ENCODE results near the gene UNC13B. TPM values are rescaled to one million over a fixed set of nuclear protein-coding genes. Genes with fewer than 3 reads are reported as not detected.
"Not testable (repeated sequence)": the region's sequence is repeated elsewhere in the genome, so short reads cannot be mapped to it uniquely, and the experiment has no call there.

Gene UNC13B
- total and polyA plus RNA-seq, 2 experiments from 2014 or later = 8.7 to 52.1 TPM

DNA sequence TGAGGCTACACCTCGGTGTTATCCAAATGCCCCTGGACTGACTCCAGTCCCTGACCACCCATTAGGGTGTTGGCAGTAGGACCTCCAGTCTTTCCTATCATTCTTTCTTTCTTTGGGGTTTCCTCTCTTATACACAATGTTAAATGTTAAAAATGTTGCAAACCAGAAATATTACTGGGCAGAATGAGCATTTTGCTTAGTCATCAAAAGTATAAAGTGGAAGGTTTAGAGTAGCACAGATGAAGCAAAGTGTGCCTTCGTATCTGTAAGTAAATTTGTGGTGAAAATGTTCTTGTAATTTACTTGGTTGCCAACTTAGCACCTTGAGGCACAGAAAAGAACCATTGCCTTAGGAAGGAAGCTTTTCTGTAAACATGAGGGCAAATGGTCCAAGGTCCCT is 21.7 kb upstream of the UNC13B start (continued):
- TF ChIP-seq NANOG (IDR thresholded peaks at IDR 0.05; ENCODE audit: borderline replicate concordance) = no peak
- no peak for TF ChIP-seq ZNF331 (CRISPR knock-in tag; IDR thresholded peaks at IDR 0.05; ENCODE audit: low read depth)
- TF ChIP-seq JUNB (IDR thresholded peaks at IDR 0.05; ENCODE audit: unreplicated experiment) = no peak
- TF ChIP-seq, protein P1, sequence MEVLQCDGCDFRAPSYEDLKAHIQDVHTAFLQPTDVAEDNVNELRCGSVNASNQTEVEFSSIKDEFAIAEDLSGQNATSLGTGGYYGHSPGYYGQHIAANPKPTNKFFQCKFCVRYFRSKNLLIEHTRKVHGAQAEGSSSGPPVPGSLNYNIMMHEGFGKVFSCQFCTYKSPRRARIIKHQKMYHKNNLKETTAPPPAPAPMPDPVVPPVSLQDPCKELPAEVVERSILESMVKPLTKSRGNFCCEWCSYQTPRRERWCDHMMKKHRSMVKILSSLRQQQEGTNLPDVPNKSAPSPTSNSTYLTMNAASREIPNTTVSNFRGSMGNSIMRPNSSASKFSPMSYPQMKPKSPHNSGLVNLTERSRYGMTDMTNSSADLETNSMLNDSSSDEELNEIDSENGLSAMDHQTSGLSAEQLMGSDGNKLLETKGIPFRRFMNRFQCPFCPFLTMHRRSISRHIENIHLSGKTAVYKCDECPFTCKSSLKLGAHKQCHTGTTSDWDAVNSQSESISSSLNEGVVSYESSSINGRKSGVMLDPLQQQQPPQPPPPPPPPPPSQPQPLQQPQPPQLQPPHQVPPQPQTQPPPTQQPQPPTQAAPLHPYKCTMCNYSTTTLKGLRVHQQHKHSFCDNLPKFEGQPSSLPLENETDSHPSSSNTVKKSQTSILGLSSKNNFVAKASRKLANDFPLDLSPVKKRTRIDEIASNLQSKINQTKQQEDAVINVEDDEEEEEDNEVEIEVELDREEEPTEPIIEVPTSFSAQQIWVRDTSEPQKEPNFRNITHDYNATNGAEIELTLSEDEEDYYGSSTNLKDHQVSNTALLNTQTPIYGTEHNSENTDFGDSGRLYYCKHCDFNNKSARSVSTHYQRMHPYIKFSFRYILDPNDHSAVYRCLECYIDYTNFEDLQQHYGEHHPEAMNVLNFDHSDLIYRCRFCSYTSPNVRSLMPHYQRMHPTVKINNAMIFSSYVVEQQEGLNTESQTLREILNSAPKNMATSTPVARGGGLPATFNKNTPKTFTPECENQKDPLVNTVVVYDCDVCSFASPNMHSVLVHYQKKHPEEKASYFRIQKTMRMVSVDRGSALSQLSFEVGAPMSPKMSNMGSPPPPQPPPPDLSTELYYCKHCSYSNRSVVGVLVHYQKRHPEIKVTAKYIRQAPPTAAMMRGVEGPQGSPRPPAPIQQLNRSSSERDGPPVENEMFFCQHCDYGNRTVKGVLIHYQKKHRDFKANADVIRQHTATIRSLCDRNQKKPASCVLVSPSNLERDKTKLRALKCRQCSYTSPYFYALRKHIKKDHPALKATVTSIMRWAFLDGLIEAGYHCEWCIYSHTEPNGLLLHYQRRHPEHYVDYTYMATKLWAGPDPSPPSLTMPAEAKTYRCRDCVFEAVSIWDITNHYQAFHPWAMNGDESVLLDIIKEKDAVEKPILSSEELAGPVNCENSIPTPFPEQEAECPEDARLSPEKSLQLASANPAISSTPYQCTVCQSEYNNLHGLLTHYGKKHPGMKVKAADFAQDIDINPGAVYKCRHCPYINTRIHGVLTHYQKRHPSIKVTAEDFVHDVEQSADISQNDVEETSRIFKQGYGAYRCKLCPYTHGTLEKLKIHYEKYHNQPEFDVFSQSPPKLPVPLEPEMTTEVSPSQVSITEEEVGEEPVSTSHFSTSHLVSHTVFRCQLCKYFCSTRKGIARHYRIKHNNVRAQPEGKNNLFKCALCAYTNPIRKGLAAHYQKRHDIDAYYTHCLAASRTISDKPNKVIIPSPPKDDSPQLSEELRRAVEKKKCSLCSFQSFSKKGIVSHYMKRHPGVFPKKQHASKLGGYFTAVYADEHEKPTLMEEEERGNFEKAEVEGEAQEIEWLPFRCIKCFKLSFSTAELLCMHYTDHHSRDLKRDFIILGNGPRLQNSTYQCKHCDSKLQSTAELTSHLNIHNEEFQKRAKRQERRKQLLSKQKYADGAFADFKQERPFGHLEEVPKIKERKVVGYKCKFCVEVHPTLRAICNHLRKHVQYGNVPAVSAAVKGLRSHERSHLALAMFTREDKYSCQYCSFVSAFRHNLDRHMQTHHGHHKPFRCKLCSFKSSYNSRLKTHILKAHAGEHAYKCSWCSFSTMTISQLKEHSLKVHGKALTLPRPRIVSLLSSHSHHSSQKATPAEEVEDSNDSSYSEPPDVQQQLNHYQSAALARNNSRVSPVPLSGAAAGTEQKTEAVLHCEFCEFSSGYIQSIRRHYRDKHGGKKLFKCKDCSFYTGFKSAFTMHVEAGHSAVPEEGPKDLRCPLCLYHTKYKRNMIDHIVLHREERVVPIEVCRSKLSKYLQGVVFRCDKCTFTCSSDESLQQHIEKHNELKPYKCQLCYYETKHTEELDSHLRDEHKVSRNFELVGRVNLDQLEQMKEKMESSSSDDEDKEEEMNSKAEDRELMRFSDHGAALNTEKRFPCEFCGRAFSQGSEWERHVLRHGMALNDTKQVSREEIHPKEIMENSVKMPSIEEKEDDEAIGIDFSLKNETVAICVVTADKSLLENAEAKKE (CRISPR knock-in tag; IDR thresholded peaks at IDR 0.05) = no peak
- TF ChIP-seq EZH2 (IDR thresholded peaks at IDR 0.05; ENCODE audit: low read depth, unreplicated experiment) = no peak
- no peak for TF ChIP-seq EZH2phosphoT487 (IDR thresholded peaks at IDR 0.05; ENCODE audit: unreplicated experiment)

DNA sequence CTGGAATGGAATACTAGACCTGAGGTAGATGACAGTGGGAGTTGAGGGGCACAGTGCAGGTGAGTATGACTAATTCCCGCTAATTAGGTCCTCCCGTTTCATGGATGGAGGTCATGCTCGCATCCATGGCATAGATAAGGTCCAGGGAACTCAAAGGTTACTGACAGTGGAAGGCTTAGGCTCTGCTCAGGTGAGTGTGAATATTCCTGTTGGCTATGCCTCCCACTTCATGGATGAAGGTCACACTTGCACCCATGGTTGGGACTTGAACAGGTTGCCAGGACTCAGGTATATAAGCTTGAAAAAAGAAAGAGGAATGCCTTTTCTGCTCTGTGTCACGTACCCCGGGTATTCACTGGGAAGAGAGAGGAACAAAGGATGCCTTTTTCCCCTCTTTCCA is 19.8 kb upstream of the UNC13B start:
- peaks cover 62% of the 10 kb centered on the region for H3K9me3 Mint-ChIP-seq
- no peak overlapping the region for H3K4me3 Mint-ChIP-seq
- H3K36me3 Mint-ChIP-seq (ENCODE audit: low read depth) = peaks cover 23% of the 10 kb centered on the region
- H3K27ac Mint-ChIP-seq = no peak overlapping the region
- Histone ChIP-seq H3K4me2 (no peak overlapping the region), H2AFZ (no peak overlapping the region), H4K20me1 (replicated peaks; ENCODE audit: insufficient read depth) (no peaks in the 10 kb centered on the region), H3K4me1 (ENCODE audit: insufficient read depth) (no peaks in the 10 kb centered on the region), H3F3A (replicated peaks; ENCODE audit: low read depth) (no peaks in the 10 kb centered on the region), H3K27me3 (ENCODE audit: insufficient read depth) (no peaks in the 10 kb centered on the region), H3K9me2 (ENCODE audit: insufficient read depth) (no peaks in the 10 kb centered on the region), H3K36me3 (ENCODE audit: insufficient read depth) (peaks cover 20% of the 10 kb centered on the region), H3K4me3 (no peak overlapping the region), H3K79me2 (replicated peaks; ENCODE audit: insufficient read depth) (no peaks in the 10 kb centered on the region), H3K27ac (ENCODE audit: low read depth) (no peak overlapping the region)
- no peak for ATAC-seq
- TF ChIP-seq ZNF331 (CRISPR knock-in tag; IDR thresholded peaks at IDR 0.05; ENCODE audit: low read depth) = no peak
- TF ChIP-seq EZH2phosphoT487 (IDR thresholded peaks at IDR 0.05; ENCODE audit: unreplicated experiment) = no peak
- no peak for TF ChIP-seq CREB1 (CRISPR knock-in tag; IDR thresholded peaks at IDR 0.05; ENCODE audit: low read depth)
- no peak for TF ChIP-seq STAT1 (IDR thresholded peaks at IDR 0.05; ENCODE audit: unreplicated experiment)
- TF ChIP-seq, protein P2, sequence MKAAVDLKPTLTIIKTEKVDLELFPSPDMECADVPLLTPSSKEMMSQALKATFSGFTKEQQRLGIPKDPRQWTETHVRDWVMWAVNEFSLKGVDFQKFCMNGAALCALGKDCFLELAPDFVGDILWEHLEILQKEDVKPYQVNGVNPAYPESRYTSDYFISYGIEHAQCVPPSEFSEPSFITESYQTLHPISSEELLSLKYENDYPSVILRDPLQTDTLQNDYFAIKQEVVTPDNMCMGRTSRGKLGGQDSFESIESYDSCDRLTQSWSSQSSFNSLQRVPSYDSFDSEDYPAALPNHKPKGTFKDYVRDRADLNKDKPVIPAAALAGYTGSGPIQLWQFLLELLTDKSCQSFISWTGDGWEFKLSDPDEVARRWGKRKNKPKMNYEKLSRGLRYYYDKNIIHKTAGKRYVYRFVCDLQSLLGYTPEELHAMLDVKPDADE (IDR thresholded peaks at IDR 0.05) = no peak
- no peak for TF ChIP-seq JUNB (IDR thresholded peaks at IDR 0.05; ENCODE audit: unreplicated experiment)
- no peak for TF ChIP-seq ZNF114 (CRISPR knock-in tag; IDR thresholded peaks at IDR 0.05)
- H3K4me1 Mint-ChIP-seq = no peaks in the 10 kb centered on the region
- DNase-seq (ENCODE audit: low spot score) = no peak
- peaks cover 8% of the 10 kb centered on the region for H3K27me3 Mint-ChIP-seq (ENCODE audit: insufficient read depth, low read depth, poor library complexity)

DNA sequence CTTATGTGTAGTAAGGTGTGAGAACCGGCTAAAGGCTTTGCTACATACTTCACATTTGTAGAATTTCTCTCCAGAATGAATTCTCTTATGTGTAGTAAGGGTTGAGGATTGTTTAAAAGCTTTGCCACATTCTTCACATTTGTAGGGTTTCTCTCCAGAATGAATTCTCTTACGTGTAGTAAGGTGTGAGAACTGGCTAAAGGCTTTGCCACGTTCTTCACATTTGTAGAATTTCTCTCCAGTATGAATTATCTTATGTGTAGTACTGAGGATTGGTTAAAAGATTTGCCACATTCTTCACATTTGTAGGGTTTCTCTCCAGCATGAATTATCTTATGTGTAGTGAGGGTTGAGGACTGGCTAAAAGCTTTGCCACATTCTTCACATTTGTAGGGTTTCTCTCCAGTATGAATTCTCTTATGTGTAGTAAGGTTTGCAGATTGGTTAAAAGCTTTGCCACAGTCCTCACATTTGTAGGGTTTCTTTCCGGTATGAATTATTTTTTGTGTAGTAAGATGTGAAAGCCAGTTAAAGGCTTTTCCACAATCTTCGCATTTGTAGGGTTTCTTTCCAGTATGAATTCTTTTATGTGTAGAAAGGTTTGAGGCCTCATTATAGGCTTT is 13.8 kb upstream of the UNC13B start:
- H3K4me3 Mint-ChIP-seq; DNase-seq (ENCODE audit: low spot score); H3K27ac Mint-ChIP-seq; H3K27me3 ChIP-seq (ENCODE audit: insufficient read depth); H3K27ac ChIP-seq (ENCODE audit: low read depth); H3K27me3 Mint-ChIP-seq (ENCODE audit: insufficient read depth, low read depth, poor library complexity); H2AFZ ChIP-seq; H3K4me1 Mint-ChIP-seq; H4K20me1 ChIP-seq (replicated peaks; ENCODE audit: insufficient read depth); H3K79me2 ChIP-seq (replicated peaks; ENCODE audit: insufficient read depth); H3K4me1 ChIP-seq (ENCODE audit: insufficient read depth); H3K9me2 ChIP-seq (ENCODE audit: insufficient read depth); H3K4me3 ChIP-seq; H3K4me2 ChIP-seq; ATAC-seq; H3F3A ChIP-seq (replicated peaks; ENCODE audit: low read depth); H3K36me3 ChIP-seq (ENCODE audit: insufficient read depth): not testable (repeated sequence)
- H3K9me3 Mint-ChIP-seq = peaks cover 55% of the 10 kb centered on the region
- peaks cover 37% of the 10 kb centered on the region for H3K36me3 Mint-ChIP-seq (ENCODE audit: low read depth)
